B cell (primary cell): ENCODE measurements around the gene IFITM1. TPM values are rescaled to one million over a fixed set of nuclear protein-coding genes. Genes with fewer than 3 reads are reported as not detected.
A peak's percentile ranks its signal among the peaks of the same experiment; 100 is the strongest.

Experiments used
- ATAC-seq: fragments of 200-7000 bp; cut with Tn5 transposase; one replicate; pipeline ENCODE4 v1.10.0; 2021; ENCODE audit warnings: low read depth, mild to moderate bottlenecking, moderate number of reproducible peaks, moderate library complexity
- CTCF ChIA-PET: fragments of 350-600 bp; sonication (Branson Sonifier 250); formaldehyde crosslinking; loops from one replicate; lab custom pipeline; 2021; ENCODE audit warnings: antibody characterized with exemption, inconsistent platforms; lab: Charles Lee
- POLR2A ChIA-PET: fragments of 350-600 bp; sonication (Branson Sonifier 250); formaldehyde crosslinking; loops from one replicate; lab custom pipeline; 2021; ENCODE audit warnings: antibody characterized with exemption; lab: Charles Lee
- DNase-seq: peaks from one replicate; pipeline ENCODE4 v3.0.0; 2013
- H2AFZ ChIP-seq: 2 replicates; pipeline ENCODE4 v1.6.1; 2012; ENCODE audit warnings: mild to moderate bottlenecking, low read depth, low read length; ENCODE audit not compliant: insufficient read depth, poor library complexity, severe bottlenecking
- H3K27ac ChIP-seq, 2 donors: 1 replicate in 1 of 2; 2 replicates in 1 of 2; pipeline ENCODE4 v1.5.1; 2012 to 2013; ENCODE audit warnings: low read length in 2 of 2, mild to moderate bottlenecking in 2 of 2, moderate library complexity in 1 of 2
- H3K27me3 ChIP-seq, 4 experiments: fragments of 200-600 bp in 1 of 4; sonication (generic) in 1 of 4; replicated peaks in 1 of 4; 1 replicate in 2 of 4; 2 replicates in 2 of 4; pipeline versions ENCODE4 v1.6.1 to v1.7.0; 2013 to 2016; ENCODE audit warnings: low read length in 3 of 4, mild to moderate bottlenecking in 2 of 4, mixed read lengths in 1 of 4, moderate library complexity in 1 of 4; ENCODE audit not compliant: insufficient read depth in 4 of 4, control insufficient read depth in 3 of 4; ENCODE audit errors: control extremely low read depth in 1 of 4
- H3K36me3 ChIP-seq, 2 experiments: replicated peaks in 1 of 2; 1 replicate in 1 of 2; 2 replicates in 1 of 2; pipeline versions ENCODE4 v1.6.1 to v1.7.1; 2013; ENCODE audit warnings: low read length in 1 of 2; ENCODE audit not compliant: insufficient read depth in 2 of 2, control insufficient read depth in 1 of 2; ENCODE audit errors: control extremely low read depth in 1 of 2, extremely low read depth in 1 of 2
- H3K4me1 ChIP-seq, 2 donors: fragments of 200-600 bp in 1 of 2; sonication (generic) in 1 of 2; 1 replicate in 1 of 2; 2 replicates in 1 of 2; pipeline versions ENCODE4 v1.5.1 to v1.6.1; 2013 to 2017; ENCODE audit warnings: low read length in 2 of 2; ENCODE audit not compliant: control insufficient read depth in 2 of 2, insufficient read depth in 2 of 2
- H3K4me2 ChIP-seq: replicated peaks from 2 replicates; pipeline ENCODE3; 2012; ENCODE audit warnings: mild to moderate bottlenecking, low read depth, low read length; ENCODE audit not compliant: poor library complexity, severe bottlenecking
- H3K4me3 ChIP-seq, 5 experiments: fragments of 200-600 bp in 1 of 5; sonication (generic) in 1 of 5; 1 replicate in 3 of 5; 2 replicates in 2 of 5; pipeline versions ENCODE4 v1.5.1 to v1.7.0; 2011 to 2016; ENCODE audit warnings: low read length in 4 of 5, mild to moderate bottlenecking in 4 of 5, low read depth in 2 of 5, control low read depth in 1 of 5, moderate library complexity in 1 of 5; ENCODE audit not compliant: insufficient read depth in 1 of 5; ENCODE audit errors: control extremely low read depth in 1 of 5, extremely low read depth in 1 of 5
- H3K79me2 ChIP-seq: fragments of 200-600 bp; sonication (generic); one replicate; pipeline ENCODE4 v1.6.0; 2016; ENCODE audit warnings: low read length; ENCODE audit not compliant: control insufficient read depth, insufficient read depth
- H3K9ac ChIP-seq: fragments of 200-600 bp; sonication (generic); 2 replicates; pipeline ENCODE4 v1.6.1; 2017; ENCODE audit warnings: mild to moderate bottlenecking, low read length, moderate library complexity
- H3K9me3 ChIP-seq, 3 donors: one replicate each; pipeline versions ENCODE4 v1.6.1 to v1.7.1; 2013; ENCODE audit warnings: low read length in 2 of 3; ENCODE audit not compliant: control insufficient read depth in 2 of 3, insufficient read depth in 1 of 3; ENCODE audit errors: control extremely low read depth in 1 of 3
- H4K20me1 ChIP-seq: 2 replicates; pipeline ENCODE4 v1.6.0; 2012; ENCODE audit warnings: mild to moderate bottlenecking, low read length; ENCODE audit not compliant: insufficient read depth, control insufficient read depth, poor library complexity, severe bottlenecking
- H3K27ac Mint-ChIP-seq: one replicate; pipeline ENCODE4 v1.8.0; 2021; ENCODE audit warnings: mixed read lengths
- H3K27me3 Mint-ChIP-seq: one replicate; pipeline ENCODE4 v1.8.0; 2021; ENCODE audit warnings: mixed read lengths
- H3K4me1 Mint-ChIP-seq: one replicate; pipeline ENCODE4 v1.8.0; 2021; ENCODE audit warnings: mixed read lengths
- H3K4me3 Mint-ChIP-seq: one replicate; pipeline ENCODE4 v1.8.0; 2021; ENCODE audit warnings: mixed read lengths
- H3K9me3 Mint-ChIP-seq: one replicate; pipeline ENCODE4 v1.8.0; 2022; ENCODE audit warnings: mixed read lengths; ENCODE audit not compliant: insufficient read depth
- CTCF ChIP-seq: fragments of 200-600 bp; IDR thresholded peaks from one replicate; pipeline ENCODE4 v1.8.0; 2022; ENCODE audit warnings: antibody characterized with exemption, mild to moderate bottlenecking
- EZH2 ChIP-seq: IDR thresholded peaks from 2 replicates; pipeline ENCODE4 v1.6.1; 2012; ENCODE audit warnings: borderline replicate concordance, low read depth, mild to moderate bottlenecking, moderate library complexity, low read length; ENCODE audit not compliant: insufficient read depth, poor library complexity, severe bottlenecking
- WGBS: methylation state at CpG from one replicate; pipeline ENCODE4 v1.1.5; 2013; ENCODE audit warnings: missing lambda C conversion rate; ENCODE audit not compliant: insufficient coverage; 5-methylcytosine and 5-hydroxymethylcytosine counted together
- intact Hi-C: fragments of 100-400 bp; cut with micrococcal nuclease; formaldehyde crosslinking; loops from one replicate; pipeline ENCODE4 v1.10.0; 2022
- polyA plus RNA-seq: library from polyadenylated mRNA; depleted of rRNA; stranded (reverse); fragments of >200 nt; gene quantifications from 2 replicates; pipeline ENCODE4 v1.2.3, GENCODE V29; 2012
- total RNA-seq, 2 donors: library from RNA; stranded (reverse); fragments of 120-200 nt in 1 of 2; gene quantifications; 1 replicate in 1 of 2; 2 replicates in 1 of 2; pipeline versions ENCODE4 v1.2.3 to v1.2.4, GENCODE V29; 2013 to 2022

The IFITM1 gene
- total and polyA plus RNA-seq, 2 donors (not counting 1 experiment from before 2014, with no cell fraction given), result 19.5 to 83.7 TPM

GRCh38 chr11:281486-282161 is 32.2 kb upstream of the IFITM1 start:
- CTCF ChIA-PET, result interaction anchor here (0.6 to 3.9 kb wide), 6 partner anchors 10 to 255 kb away, joined by 3 to 34 read pairs (median 4); no protein-coding TSS in a partner anchor
- 44% methylated on average over 26 of the region's 26 CpGs for WGBS
- peaks cover under 1% of the 10 kb centered on the region for H3K9me3 Mint-ChIP-seq
- peaks cover 0 to 56% (median 21%) of the 10 kb centered on the region in 4 experiments for H3K27me3 ChIP-seq
- no peaks in the 10 kb centered on the region for H3K79me2 ChIP-seq
- no peak for TF ChIP-seq CTCF
- peaks cover 5% of the 10 kb centered on the region for H4K20me1 ChIP-seq
- no peak overlapping the region for H3K27ac ChIP-seq
- intact Hi-C loops, result no loop called here
- DNase-seq (no peak), ATAC-seq (no peak)
- peaks cover 0 to 21% (median 0%) of the 10 kb centered on the region in 3 donors for H3K9me3 ChIP-seq
- H3K4me2 ChIP-seq, result peak overlapping the region; percentile 85
- H3K9ac ChIP-seq, result peak overlapping the region; percentile 56
- peaks cover 36% of the 10 kb centered on the region in 2 donors for H3K4me1 ChIP-seq
- no peaks in the 10 kb centered on the region for H3K36me3 ChIP-seq
- H3K4me3 ChIP-seq, result peak overlapping the region; percentile 4 to 57 (median 25)
- peaks cover 32% of the 10 kb centered on the region for H3K4me1 Mint-ChIP-seq
- peak overlapping the region; percentile 78 for H3K4me3 Mint-ChIP-seq
- H3K27ac Mint-ChIP-seq, result no peak overlapping the region
- POLR2A ChIA-PET, result interaction anchor here (1.1 to 2.2 kb wide), 4 partner anchors 14 to 254 kb away, joined by 3 to 8 read pairs (median 4); no protein-coding TSS in a partner anchor
- H3K27me3 Mint-ChIP-seq, result peaks cover 31% of the 10 kb centered on the region
- peak overlapping the region; percentile 66 for H2AFZ ChIP-seq

GRCh38 chr11:282171-282570 is 31.7 kb upstream of the IFITM1 start:
- ATAC-seq, result no peak
- Mint-ChIP-seq H3K4me1 (peaks cover 35% of the 10 kb centered on the region), H3K27me3 (peaks cover 35% of the 10 kb centered on the region), H3K9me3 (no peaks in the 10 kb centered on the region), H3K4me3 (peak overlapping the region; percentile 78), H3K27ac (no peak overlapping the region)
- Histone ChIP-seq H3K79me2 (no peaks in the 10 kb centered on the region), H2AFZ (no peak overlapping the region), H3K4me2 (peak overlapping the region; percentile 85), H3K9ac (no peak overlapping the region), H4K20me1 (peaks cover 5% of the 10 kb centered on the region), H3K36me3 (no peaks in the 10 kb centered on the region), H3K9me3 (peaks cover 0 to 21% (median 0%) of the 10 kb centered on the region in 3 donors), H3K4me3 (peak overlapping the region in 1 of 5 experiments; percentile 5), H3K4me1 (peaks cover 37 to 39% of the 10 kb centered on the region in 2 donors), H3K27me3 (peaks cover 0 to 59% (median 21%) of the 10 kb centered on the region in 4 experiments), H3K27ac (no peak overlapping the region)
- ChIA-PET CTCF (interaction anchor here (1.5 to 3.9 kb wide), 3 partner anchors 11 to 31 kb away, joined by 4 to 34 read pairs (median 19); no protein-coding TSS in a partner anchor), POLR2A (interaction anchor here (2.2 kb wide), 1 partner anchor 14 kb away, joined by 8 read pairs; no protein-coding TSS in a partner anchor)
- intact Hi-C loops, result no loop called here
- DNase-seq, result no peak
- TF ChIP-seq EZH2, result no peak
- TF ChIP-seq CTCF, result no peak
- no CpG with 5 or more reads among the region's 4 CpGs for WGBS
